ENCODE data around the gene EMC10.
"Not testable (repeated sequence)": the region's sequence is repeated elsewhere in the genome, so short reads cannot be mapped to it uniquely, and the experiment has no call there.

EMC10 gene

GRCh38 chr19:50516456-50516855 is 40.1 kb downstream of the EMC10 start:
- DNase-seq, result no peak

- DNase-seq, result no peak
Measured at GRCh38 chr19:50516964-50517703, 40.8 kb downstream of the EMC10 start.

GRCh38 chr19:50517704-50518075 is 41.4 kb downstream of the EMC10 start:
- DNase-seq, result no peak

- no peak for DNase-seq
Measured at GRCh38 chr19:50518091-50519005, 42.0 kb downstream of the EMC10 start.

- no peak for DNase-seq
Measured at GRCh38 chr19:50519006-50519575, 42.8 kb downstream of the EMC10 start.

- no peak for DNase-seq
Measured at GRCh38 chr19:50520822-50521465, 44.6 kb downstream of the EMC10 start.

- DNase-seq, result no peak
Measured at GRCh38 chr19:50522881-50523280, 46.6 kb downstream of the EMC10 start.

GRCh38 chr19:50528052-50528451 is 51.7 kb downstream of the EMC10 start:
- DNase-seq, result not testable (repeated sequence)

- DNase-seq, result no peak
Measured at GRCh38 chr19:50531171-50531612, 54.9 kb downstream of the EMC10 start.

GRCh38 chr19:50532952-50533351 is 56.6 kb downstream of the EMC10 start:
- no peak for DNase-seq

- no peak for DNase-seq
Measured at GRCh38 chr19:50534478-50534877, 58.2 kb downstream of the EMC10 start.

GRCh38 chr19:50535672-50536187 is 59.4 kb downstream of the EMC10 start:
- no peak for DNase-seq

GRCh38 chr19:50536662-50537305 is 60.5 kb downstream of the EMC10 start:
- no peak for DNase-seq

GRCh38 chr19:50537306-50537685 is 61.0 kb downstream of the EMC10 start:
- DNase-seq, result no peak

- peak; percentile 69 to 82 for DNase-seq
Measured at GRCh38 chr19:50537769-50538230, 61.5 kb downstream of the EMC10 start.
